Small intestine (tissue), 7 donors: ENCODE measurements around the gene FNBP1L. TPM values are rescaled to one million over a fixed set of nuclear protein-coding genes. Genes with fewer than 3 reads are reported as not detected.
"Not testable (repeated sequence)": the region's sequence is repeated elsewhere in the genome, so short reads cannot be mapped to it uniquely, and the experiment has no call there.

ENCODE experiments used
- DNase-seq, 2 donors: peaks; one replicate each; pipeline versions ENCODE4 v3.0.0 to v3.0.0-alpha.2; 2013
- FAIRE-seq: peaks from 2 replicates; lab custom pipeline; 2012; peaks lifted over from hg19 to GRCh38; lab: Jason Lieb, UNC
- H3K27ac ChIP-seq, 3 donors: one replicate each; pipeline ENCODE4 v1.5.1; 2013; ENCODE audit warnings: low read length in 2 of 3, mild to moderate bottlenecking in 2 of 3, control low read depth in 1 of 3, inconsistent platforms in 1 of 3, low read depth in 1 of 3, moderate library complexity in 1 of 3
- H3K27me3 ChIP-seq, 3 donors: one replicate each; pipeline ENCODE4 v1.6.1; 2013; ENCODE audit warnings: low read length in 3 of 3, inconsistent platforms in 1 of 3; ENCODE audit not compliant: control insufficient read depth in 3 of 3, insufficient read depth in 3 of 3
- H3K36me3 ChIP-seq, 3 donors: one replicate each; pipeline ENCODE4 v1.6.1; 2013; ENCODE audit warnings: low read length in 3 of 3, inconsistent platforms in 1 of 3, low read depth in 1 of 3, mild to moderate bottlenecking in 1 of 3, moderate library complexity in 1 of 3; ENCODE audit not compliant: control insufficient read depth in 3 of 3, insufficient read depth in 2 of 3
- H3K4me1 ChIP-seq, 3 donors: one replicate each; pipeline ENCODE4 v1.6.1; 2013; ENCODE audit warnings: low read length in 2 of 3, inconsistent platforms in 1 of 3, low read depth in 1 of 3, mild to moderate bottlenecking in 1 of 3, moderate library complexity in 1 of 3; ENCODE audit not compliant: control insufficient read depth in 3 of 3, insufficient read depth in 2 of 3
- H3K4me3 ChIP-seq, 3 donors: one replicate each; pipeline ENCODE4 v1.5.1; 2013; ENCODE audit warnings: low read length in 3 of 3, control low read depth in 1 of 3, inconsistent platforms in 1 of 3, low read depth in 1 of 3, mild to moderate bottlenecking in 1 of 3, moderate library complexity in 1 of 3
- H3K9me3 ChIP-seq, 2 donors: one replicate each; pipeline ENCODE4 v1.6.1; 2013; ENCODE audit warnings: low read depth in 1 of 2, low read length in 1 of 2; ENCODE audit not compliant: control insufficient read depth in 2 of 2, insufficient read depth in 1 of 2
- WGBS, 3 donors: extraction: QIAGEN DNeasy Blood & Tissue Kit; methylation state at CpG; one replicate each; pipeline ENCODE4 v1.1.7; 2013; 5-methylcytosine and 5-hydroxymethylcytosine counted together
- polyA plus RNA-seq, 4 donors: library from polyadenylated mRNA; stranded (reverse) in 3 of 4; unstranded in 1 of 4; fragments of 200-250 nt in 3 of 4; fragments of 120-200 nt in 1 of 4; gene quantifications; one replicate each; pipeline versions ENCODE4 v1.2.1 to v1.2.3, GENCODE V29; 2013
- donor health status: healthy with polysubstance abuse.
- donor health status: control.
- donor health status: control.
- donor health status: Bipolar disorder and iron deficiency.
- donor health status: healthy.

Gene FNBP1L
- polyA plus RNA-seq, 4 donors = 19.7 to 68.0 (median 34.9) TPM

GRCh38 chr1:93465371-93466082, 17.6 kb downstream of the FNBP1L start:
- not testable (repeated sequence) for H3K36me3 ChIP-seq, H3K27ac ChIP-seq, DNase-seq, H3K9me3 ChIP-seq, H3K4me3 ChIP-seq, FAIRE-seq, H3K27me3 ChIP-seq, H3K4me1 ChIP-seq
- 76 to 80% (median 78%) methylated on average over 6 of the region's 6 CpGs for WGBS, 3 donors

DNA sequence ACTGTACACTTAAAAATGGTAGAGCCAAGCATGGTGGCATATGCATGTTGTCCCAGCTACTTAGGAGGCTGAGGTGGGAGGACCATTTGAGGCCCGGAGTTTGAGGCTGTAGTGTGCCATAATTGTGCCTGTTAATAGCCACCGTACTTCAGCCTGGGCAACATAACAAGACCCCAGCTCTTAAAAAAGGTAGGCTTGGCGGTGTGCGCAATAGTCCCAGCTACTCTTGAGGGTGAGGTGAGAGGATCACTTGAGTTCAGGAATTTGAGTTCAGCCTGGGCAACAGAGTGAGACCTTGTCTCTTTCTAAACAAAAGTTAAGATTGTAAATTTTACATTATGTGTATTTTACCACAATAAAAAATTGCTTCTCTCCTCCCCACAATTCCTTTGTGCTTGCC, 19.7 kb downstream of the FNBP1L start:
- 97 to 99% (median 98%) methylated on average over 4 of the region's 4 CpGs for WGBS, 3 donors
- peaks cover 0 to 5% (median 0%) of the 10 kb centered on the region in 3 donors for H3K36me3 ChIP-seq
- H3K4me3 ChIP-seq = no peak overlapping the region
- H3K27me3 ChIP-seq = no peaks in the 10 kb centered on the region
- H3K27ac ChIP-seq = no peak overlapping the region
- H3K9me3 ChIP-seq = peaks cover 0 to 4% of the 10 kb centered on the region in 2 donors
- no peaks in the 10 kb centered on the region for H3K4me1 ChIP-seq
- FAIRE-seq (no peak), DNase-seq (no peak)

DNA sequence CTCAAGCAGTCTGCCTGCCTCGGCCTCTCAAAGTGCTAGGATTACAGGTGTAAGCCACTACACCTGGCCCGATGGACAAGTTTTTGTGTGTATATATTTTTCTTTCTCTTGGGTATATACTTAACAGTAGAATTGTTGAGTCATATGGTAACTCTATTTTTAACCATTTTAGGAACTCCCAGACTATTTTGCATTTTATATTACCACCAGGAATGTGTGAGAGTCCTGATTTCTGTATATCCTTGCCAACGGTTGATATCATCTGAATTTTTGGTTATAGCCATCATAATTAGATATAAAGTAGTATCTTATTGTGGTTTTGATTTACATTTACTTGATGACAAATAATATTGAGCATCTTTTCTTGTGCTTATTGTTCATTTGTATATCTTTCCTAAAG, 20.7 kb downstream of the FNBP1L start:
- Histone ChIP-seq H3K27ac (no peak overlapping the region), H3K27me3 (no peaks in the 10 kb centered on the region), H3K9me3 (peaks cover 0 to 4% of the 10 kb centered on the region in 2 donors), H3K4me1 (peaks cover 0 to under 1% (median 0%) of the 10 kb centered on the region in 3 donors), H3K4me3 (no peak overlapping the region), H3K36me3 (peaks cover 0 to 5% (median 0%) of the 10 kb centered on the region in 3 donors)
- WGBS, 3 donors = 84 to 87% (median 86%) methylated on average over 3 of the region's 3 CpGs
- no peak for DNase-seq
- no peak for FAIRE-seq

- H3K4me3 ChIP-seq, H3K36me3 ChIP-seq, H3K4me1 ChIP-seq, H3K27me3 ChIP-seq, H3K9me3 ChIP-seq, H3K27ac ChIP-seq, DNase-seq, FAIRE-seq: not testable (repeated sequence)
- 92 to 96% (median 93%) methylated on average over 3 of the region's 3 CpGs for WGBS, 3 donors
Observed at GRCh38 chr1:93469223-93469622, 21.3 kb downstream of the FNBP1L start.

- Histone ChIP-seq H3K36me3 (peaks cover 0 to 5% (median 0%) of the 10 kb centered on the region in 3 donors), H3K9me3 (peaks cover 0 to 4% of the 10 kb centered on the region in 2 donors), H3K4me3 (no peak overlapping the region), H3K4me1 (peaks cover 0 to 2% (median 0%) of the 10 kb centered on the region in 3 donors), H3K27ac (no peak overlapping the region), H3K27me3 (no peaks in the 10 kb centered on the region)
- DNase-seq (no peak), FAIRE-seq (no peak)
- 85 to 88% (median 87%) methylated on average over 6 of the region's 6 CpGs for WGBS, 3 donors
Observed at GRCh38 chr1:93471284-93471683, 23.4 kb downstream of the FNBP1L start.

GRCh38 chr1:93471911-93472310, 24.0 kb downstream of the FNBP1L start:
- H3K27me3 ChIP-seq = no peaks in the 10 kb centered on the region
- peaks cover 0 to 4% of the 10 kb centered on the region in 2 donors for H3K9me3 ChIP-seq
- FAIRE-seq (no peak), DNase-seq (no peak)
- H3K27ac ChIP-seq = no peak overlapping the region
- peaks cover 0 to 3% (median 0%) of the 10 kb centered on the region in 3 donors for H3K36me3 ChIP-seq
- WGBS, 3 donors = 38 to 63% (median 41%) methylated on average over 1 of the region's 1 CpG
- H3K4me1 ChIP-seq = peaks cover 0 to 2% (median 0%) of the 10 kb centered on the region in 3 donors
- H3K4me3 ChIP-seq = no peak overlapping the region

DNA sequence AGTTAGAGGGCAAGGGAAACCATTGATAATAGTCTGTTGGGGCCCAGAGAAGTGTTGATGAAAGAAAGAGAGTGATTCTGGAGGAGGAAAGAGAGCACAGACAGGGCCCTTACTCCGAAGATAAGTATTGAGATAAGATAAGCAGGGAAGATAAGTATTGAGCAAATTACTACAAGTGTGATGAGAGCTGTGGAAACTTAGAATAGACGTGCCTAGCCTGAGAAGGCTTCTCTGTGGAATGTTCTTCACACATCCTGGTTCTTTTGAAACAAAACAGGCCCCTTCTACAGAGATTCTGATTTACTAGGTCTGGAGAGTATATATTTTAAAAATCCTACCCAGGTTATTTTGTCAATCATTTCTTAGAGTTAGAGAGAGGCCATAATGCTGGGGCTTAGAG, 26.4 kb downstream of the FNBP1L start:
- no peak overlapping the region for H3K4me3 ChIP-seq
- no peak for DNase-seq
- FAIRE-seq = no peak
- 26 to 52% (median 40%) methylated on average over 2 of the region's 2 CpGs for WGBS, 3 donors
- no peaks in the 10 kb centered on the region for H3K27me3 ChIP-seq
- H3K36me3 ChIP-seq = peaks cover 0 to 5% (median 0%) of the 10 kb centered on the region in 3 donors
- peaks cover 0 to 11% of the 10 kb centered on the region in 2 donors for H3K9me3 ChIP-seq
- H3K27ac ChIP-seq = peak overlapping the region in 1 of 3 donors; percentile 11
- H3K4me1 ChIP-seq = peaks cover 0 to 2% (median 0%) of the 10 kb centered on the region in 3 donors

- peak; percentile 68 for FAIRE-seq
Observed at GRCh38 chr1:93475681-93476080, 27.8 kb downstream of the FNBP1L start.

More at GRCh38 chr1:93475681-93476080, 27.8 kb downstream of the FNBP1L start:
- Histone ChIP-seq H3K36me3 (peaks cover 0 to 5% (median 0%) of the 10 kb centered on the region in 3 donors), H3K4me3 (no peak overlapping the region), H3K27me3 (no peaks in the 10 kb centered on the region), H3K27ac (no peak overlapping the region), H3K9me3 (peaks cover 0 to 16% of the 10 kb centered on the region in 2 donors), H3K4me1 (peaks cover 0 to 2% (median 0%) of the 10 kb centered on the region in 3 donors)
- DNase-seq = no peak
- 89 to 91% (median 89%) methylated on average over 1 of the region's 1 CpG for WGBS, 3 donors
